Lower leg skin (tissue), 3 donors: ENCODE results near the gene ARHGEF4.

Experiments used
- CTCF ChIP-seq, 3 donors: fragments of 450-650 bp; IDR thresholded peaks; one replicate each; pipeline ENCODE4 v1.5.1; 2016; ENCODE audit warnings: antibody characterized with exemption in 3 of 3, mild to moderate bottlenecking in 3 of 3, moderate library complexity in 2 of 3
- POLR2A ChIP-seq, 2 donors: fragments of 450-650 bp; IDR thresholded peaks; one replicate each; pipeline ENCODE4 v1.6.1; 2016 to 2017; ENCODE audit warnings: antibody characterized with exemption in 2 of 2, mild to moderate bottlenecking in 1 of 2, moderate library complexity in 1 of 2

DNA sequence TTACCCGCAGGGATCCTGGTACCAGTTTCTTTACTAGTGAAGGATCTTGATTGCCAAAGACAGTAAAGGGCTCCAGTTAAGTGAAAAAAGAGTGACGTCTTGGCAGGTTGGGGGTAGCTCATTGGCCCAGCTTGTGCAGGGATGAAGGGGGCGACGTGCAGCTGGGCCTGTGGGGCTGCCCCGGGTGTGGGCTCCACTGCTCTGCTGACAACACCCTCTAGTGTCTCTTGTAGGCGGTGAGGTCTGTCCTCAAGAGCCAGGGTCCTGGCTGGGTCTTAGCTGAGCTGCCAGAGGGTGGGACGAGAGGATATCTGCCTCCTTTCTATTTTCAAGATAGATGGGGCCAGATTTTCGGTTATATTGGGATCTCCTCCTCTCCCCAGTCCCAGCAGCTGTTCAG, 6.1 kb downstream of the ARHGEF4 start:
- TF ChIP-seq CTCF (IDR thresholded peaks at IDR 0.05) = no peak
- TF ChIP-seq POLR2A (IDR thresholded peaks at IDR 0.05) = no peak
